K562 (cell line): ENCODE data around the gene DHCR24. TPM values are rescaled to one million over a fixed set of nuclear protein-coding genes. Genes with fewer than 3 reads are reported as not detected.

Experiments
- C11orf30 ChIP-seq: fragments of 450-650 bp; IDR thresholded peaks from 2 replicates; pipeline ENCODE4 v1.6.1; 2016; ENCODE audit warnings: low read depth, mild to moderate bottlenecking
- polyA plus RNA-seq, 8 experiments: library from polyadenylated mRNA; depleted of rRNA in 4 of 8; stranded (reverse) in 5 of 8; unstranded in 3 of 8; fragments of >200 nt; fragmentation: Nextera tagmentation in 2 of 8; fragmentation: Illumina TruSeq in 1 of 8; extraction: Ambion mirVana in 2 of 8; extraction: Trizol in 1 of 8; gene quantifications; 2 replicates each; pipeline versions ENCODE4 v1.2.1 to v1.2.3, GENCODE V29; 2011 to 2014; ENCODE audit warnings: inconsistent platforms in 1 of 8, missing spikeins in 1 of 8
- total RNA-seq, 7 experiments: library from RNA; depleted of rRNA in 6 of 7; stranded (reverse); fragments of >200 nt in 6 of 7; fragmentation: Illumina TruSeq in 2 of 7; extraction: Trizol in 2 of 7; gene quantifications; 2 replicates each; pipeline versions ENCODE4 v1.2.1 to v1.2.3, GENCODE V29; 2011 to 2021; ENCODE audit warnings: low replicate concordance in 1 of 7
- TF ChIP-seq, protein P1 (sequence below): fragments of 450-650 bp; IDR thresholded peaks from 2 replicates; pipeline ENCODE4 v1.6.1; 2018; ENCODE audit not compliant: partially characterized antibody
- TF ChIP-seq, protein P2 (sequence below): fragments of 450-650 bp; IDR thresholded peaks from 2 replicates; pipeline ENCODE4 v1.6.1; 2017; ENCODE audit warnings: antibody characterized with exemption, mild to moderate bottlenecking

The DHCR24 gene
- total and polyA plus RNA-seq, 9 of the 15 experiments (the other 6 are each of a cell fraction or from before 2014, with no cell fraction given) = 23.4 to 161 (median 79.9) TPM

DNA sequence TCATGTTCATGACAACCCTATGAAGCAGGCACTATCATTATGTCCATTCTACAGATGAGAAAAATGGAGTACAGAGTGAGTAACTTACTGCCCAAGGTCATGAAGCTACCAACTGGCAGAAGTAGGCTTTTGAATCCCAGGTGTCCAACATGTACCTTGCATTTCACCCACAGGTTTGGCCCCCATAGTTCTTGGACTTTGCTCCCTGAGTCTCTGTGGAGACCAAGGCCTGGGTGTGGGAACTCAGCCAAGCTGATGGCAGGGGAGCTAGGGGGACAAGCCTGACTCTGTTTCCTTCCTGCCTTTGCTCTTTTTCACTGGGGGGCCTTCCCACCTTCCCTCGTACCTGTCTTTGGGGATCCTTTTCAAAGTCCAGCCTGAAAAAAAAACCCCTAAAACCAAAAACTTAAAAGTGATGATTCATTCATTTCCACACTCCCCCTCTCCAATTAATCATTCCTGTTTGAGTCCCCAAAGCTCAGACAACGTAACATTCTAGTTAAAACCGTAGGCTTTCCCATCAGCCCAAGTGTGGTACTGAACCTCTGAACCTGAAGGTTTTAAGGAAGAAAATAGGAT is 77.4 kb downstream of the DHCR24 start (continued):
- TF ChIP-seq, protein P1, sequence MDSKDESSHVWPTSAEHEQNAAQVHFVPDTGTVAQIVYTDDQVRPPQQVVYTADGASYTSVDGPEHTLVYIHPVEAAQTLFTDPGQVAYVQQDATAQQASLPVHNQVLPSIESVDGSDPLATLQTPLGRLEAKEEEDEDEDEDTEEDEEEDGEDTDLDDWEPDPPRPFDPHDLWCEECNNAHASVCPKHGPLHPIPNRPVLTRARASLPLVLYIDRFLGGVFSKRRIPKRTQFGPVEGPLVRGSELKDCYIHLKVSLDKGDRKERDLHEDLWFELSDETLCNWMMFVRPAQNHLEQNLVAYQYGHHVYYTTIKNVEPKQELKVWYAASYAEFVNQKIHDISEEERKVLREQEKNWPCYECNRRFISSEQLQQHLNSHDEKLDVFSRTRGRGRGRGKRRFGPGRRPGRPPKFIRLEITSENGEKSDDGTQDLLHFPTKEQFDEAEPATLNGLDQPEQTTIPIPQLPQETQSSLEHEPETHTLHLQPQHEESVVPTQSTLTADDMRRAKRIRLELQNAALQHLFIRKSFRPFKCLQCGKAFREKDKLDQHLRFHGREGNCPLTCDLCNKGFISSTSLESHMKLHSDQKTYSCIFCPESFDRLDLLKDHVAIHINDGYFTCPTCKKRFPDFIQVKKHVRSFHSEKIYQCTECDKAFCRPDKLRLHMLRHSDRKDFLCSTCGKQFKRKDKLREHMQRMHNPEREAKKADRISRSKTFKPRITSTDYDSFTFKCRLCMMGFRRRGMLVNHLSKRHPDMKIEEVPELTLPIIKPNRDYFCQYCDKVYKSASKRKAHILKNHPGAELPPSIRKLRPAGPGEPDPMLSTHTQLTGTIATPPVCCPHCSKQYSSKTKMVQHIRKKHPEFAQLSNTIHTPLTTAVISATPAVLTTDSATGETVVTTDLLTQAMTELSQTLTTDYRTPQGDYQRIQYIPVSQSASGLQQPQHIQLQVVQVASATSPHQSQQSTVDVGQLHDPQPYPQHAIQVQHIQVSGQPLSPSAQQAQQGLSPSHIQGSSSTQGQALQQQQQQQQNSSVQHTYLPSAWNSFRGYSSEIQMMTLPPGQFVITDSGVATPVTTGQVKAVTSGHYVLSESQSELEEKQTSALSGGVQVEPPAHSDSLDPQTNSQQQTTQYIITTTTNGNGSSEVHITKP = peak; percentile 80
- peak; percentile 37; the same call in 1 of the 2 replicates for TF ChIP-seq C11orf30
- TF ChIP-seq, protein P2, sequence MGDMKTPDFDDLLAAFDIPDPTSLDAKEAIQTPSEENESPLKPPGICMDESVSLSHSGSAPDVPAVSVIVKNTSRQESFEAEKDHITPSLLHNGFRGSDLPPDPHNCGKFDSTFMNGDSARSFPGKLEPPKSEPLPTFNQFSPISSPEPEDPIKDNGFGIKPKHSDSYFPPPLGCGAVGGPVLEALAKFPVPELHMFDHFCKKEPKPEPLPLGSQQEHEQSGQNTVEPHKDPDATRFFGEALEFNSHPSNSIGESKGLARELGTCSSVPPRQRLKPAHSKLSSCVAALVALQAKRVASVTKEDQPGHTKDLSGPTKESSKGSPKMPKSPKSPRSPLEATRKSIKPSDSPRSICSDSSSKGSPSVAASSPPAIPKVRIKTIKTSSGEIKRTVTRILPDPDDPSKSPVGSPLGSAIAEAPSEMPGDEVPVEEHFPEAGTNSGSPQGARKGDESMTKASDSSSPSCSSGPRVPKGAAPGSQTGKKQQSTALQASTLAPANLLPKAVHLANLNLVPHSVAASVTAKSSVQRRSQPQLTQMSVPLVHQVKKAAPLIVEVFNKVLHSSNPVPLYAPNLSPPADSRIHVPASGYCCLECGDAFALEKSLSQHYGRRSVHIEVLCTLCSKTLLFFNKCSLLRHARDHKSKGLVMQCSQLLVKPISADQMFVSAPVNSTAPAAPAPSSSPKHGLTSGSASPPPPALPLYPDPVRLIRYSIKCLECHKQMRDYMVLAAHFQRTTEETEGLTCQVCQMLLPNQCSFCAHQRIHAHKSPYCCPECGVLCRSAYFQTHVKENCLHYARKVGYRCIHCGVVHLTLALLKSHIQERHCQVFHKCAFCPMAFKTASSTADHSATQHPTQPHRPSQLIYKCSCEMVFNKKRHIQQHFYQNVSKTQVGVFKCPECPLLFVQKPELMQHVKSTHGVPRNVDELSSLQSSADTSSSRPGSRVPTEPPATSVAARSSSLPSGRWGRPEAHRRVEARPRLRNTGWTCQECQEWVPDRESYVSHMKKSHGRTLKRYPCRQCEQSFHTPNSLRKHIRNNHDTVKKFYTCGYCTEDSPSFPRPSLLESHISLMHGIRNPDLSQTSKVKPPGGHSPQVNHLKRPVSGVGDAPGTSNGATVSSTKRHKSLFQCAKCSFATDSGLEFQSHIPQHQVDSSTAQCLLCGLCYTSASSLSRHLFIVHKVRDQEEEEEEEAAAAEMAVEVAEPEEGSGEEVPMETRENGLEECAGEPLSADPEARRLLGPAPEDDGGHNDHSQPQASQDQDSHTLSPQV = no peak
